Measurements from ENCODE around the gene NEU1. TPM values are rescaled to one million over a fixed set of nuclear protein-coding genes. Genes with fewer than 3 reads are reported as not detected.
A peak's percentile ranks its signal among the peaks of the same experiment; 100 is the strongest.

The NEU1 gene
- total RNA-seq, 2 experiments from 2014 or later = 5.5 to 13.4 TPM

DNA sequence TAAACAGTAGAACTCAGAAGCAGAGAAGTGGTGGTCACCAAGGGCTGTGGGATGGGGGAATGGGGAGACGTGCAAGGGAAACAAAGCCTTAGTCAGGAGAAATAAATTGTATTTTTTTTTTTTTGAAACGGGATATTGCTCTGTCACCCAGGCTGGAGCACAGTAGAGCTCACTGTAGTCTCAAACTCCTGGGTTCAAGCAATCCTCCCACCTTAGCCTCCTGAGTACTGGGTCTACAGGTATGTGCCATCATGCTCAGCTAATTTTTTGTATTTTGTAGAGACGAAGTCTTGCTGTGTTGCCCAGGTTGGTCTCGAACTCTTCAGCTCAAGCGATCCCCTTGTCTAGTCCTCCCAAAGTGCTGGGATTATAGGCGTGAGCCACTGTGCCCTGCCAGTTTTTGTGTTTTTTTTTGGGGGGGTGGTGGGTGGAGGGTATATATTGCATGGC is 31.7 kb downstream of the NEU1 start:
- peak overlapping the region; percentile 99 for H3K4me2 ChIP-seq (ENCODE audit: low read length)
- H3K9me2 ChIP-seq (ENCODE audit: insufficient read depth, low read length) = no peaks in the 10 kb centered on the region
- H3K4me3 ChIP-seq (ENCODE audit: low read depth, low read length, poor library complexity, severe bottlenecking) = peak overlapping the region; percentile 89
- peaks cover 60% of the 10 kb centered on the region for H3K79me2 ChIP-seq (ENCODE audit: insufficient read depth, low read depth, low read length)
- peaks cover 43% of the 10 kb centered on the region for H3K4me1 ChIP-seq (ENCODE audit: insufficient read depth, low read length, poor library complexity, severe bottlenecking)
- no peaks in the 10 kb centered on the region for H3K9me3 ChIP-seq (ENCODE audit: low read length)
- H3K27ac ChIP-seq (ENCODE audit: low read depth, low read length, poor library complexity, severe bottlenecking) = peak overlapping the region; percentile 95
- POLR2A ChIA-PET = interaction anchor here (0.6 to 3.8 kb wide), 9 partner anchors 11 to 236 kb away, joined by 3 to 43 read pairs (median 4); partner anchors contain the start of genes CLIC1, LSM2, MSH5 and NEU1
- peaks cover under 1% of the 10 kb centered on the region; the same call in 1 of the 2 replicates for H4K20me1 ChIP-seq (ENCODE audit: insufficient read depth, low read length)
- peak overlapping the region; percentile 24; the same call in 1 of the 2 replicates for H2AFZ ChIP-seq (ENCODE audit: low read length)
- CTCF ChIA-PET (ENCODE audit: unreplicated experiment) = interaction anchor here (0.8 to 1.0 kb wide), 2 partner anchors 61 to 92 kb away, joined by 3 read pairs; no protein-coding TSS in a partner anchor
- BruUV-seq (replicated peaks) = no TSS peak
- peaks cover 12% of the 10 kb centered on the region for H3K36me3 ChIP-seq (ENCODE audit: insufficient read depth, low read length)
- DNase-seq (ENCODE audit: low spot score) = peak; percentile 22
- intact Hi-C loops (cut with micrococcal nuclease; ENCODE audit: unreplicated experiment) = loop anchor here (1.0 to 10.0 kb wide), 7 partner anchors 58 to 336 kb away; partner anchors contain the start of genes ATP6V1G2, DDAH2, MICB and NELFE
- no peak for TF ChIP-seq EZH2phosphoT487 (IDR thresholded peaks at IDR 0.05; ENCODE audit: borderline replicate concordance, low read depth, low read length)
- TF ChIP-seq, protein P1, sequence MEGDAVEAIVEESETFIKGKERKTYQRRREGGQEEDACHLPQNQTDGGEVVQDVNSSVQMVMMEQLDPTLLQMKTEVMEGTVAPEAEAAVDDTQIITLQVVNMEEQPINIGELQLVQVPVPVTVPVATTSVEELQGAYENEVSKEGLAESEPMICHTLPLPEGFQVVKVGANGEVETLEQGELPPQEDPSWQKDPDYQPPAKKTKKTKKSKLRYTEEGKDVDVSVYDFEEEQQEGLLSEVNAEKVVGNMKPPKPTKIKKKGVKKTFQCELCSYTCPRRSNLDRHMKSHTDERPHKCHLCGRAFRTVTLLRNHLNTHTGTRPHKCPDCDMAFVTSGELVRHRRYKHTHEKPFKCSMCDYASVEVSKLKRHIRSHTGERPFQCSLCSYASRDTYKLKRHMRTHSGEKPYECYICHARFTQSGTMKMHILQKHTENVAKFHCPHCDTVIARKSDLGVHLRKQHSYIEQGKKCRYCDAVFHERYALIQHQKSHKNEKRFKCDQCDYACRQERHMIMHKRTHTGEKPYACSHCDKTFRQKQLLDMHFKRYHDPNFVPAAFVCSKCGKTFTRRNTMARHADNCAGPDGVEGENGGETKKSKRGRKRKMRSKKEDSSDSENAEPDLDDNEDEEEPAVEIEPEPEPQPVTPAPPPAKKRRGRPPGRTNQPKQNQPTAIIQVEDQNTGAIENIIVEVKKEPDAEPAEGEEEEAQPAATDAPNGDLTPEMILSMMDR (conservative IDR thresholded peaks at IDR 0.05; ENCODE audit: low read length) = no peak

DNA sequence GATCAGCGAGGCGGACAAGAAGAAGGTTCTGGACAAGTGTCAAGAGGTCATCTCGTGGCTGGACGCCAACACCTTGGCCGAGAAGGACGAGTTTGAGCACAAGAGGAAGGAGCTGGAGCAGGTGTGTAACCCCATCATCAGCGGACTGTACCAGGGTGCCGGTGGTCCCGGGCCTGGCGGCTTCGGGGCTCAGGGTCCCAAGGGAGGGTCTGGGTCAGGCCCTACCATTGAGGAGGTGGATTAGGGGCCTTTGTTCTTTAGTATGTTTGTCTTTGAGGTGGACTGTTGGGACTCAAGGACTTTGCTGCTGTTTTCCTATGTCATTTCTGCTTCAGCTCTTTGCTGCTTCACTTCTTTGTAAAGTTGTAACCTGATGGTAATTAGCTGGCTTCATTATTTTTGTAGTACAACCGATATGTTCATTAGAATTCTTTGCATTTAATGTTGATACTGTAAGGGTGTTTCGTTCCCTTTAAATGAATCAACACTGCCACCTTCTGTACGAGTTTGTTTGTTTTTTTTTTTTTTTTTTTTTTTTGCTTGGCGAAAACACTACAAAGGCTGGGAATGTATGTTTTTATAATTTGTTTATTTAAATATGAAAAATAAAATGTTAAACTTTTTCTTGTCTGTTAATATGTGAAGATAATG is 32.9 kb downstream of the NEU1 start:
- peak; percentile 74 for DNase-seq (ENCODE audit: low spot score)
- Histone ChIP-seq H3K79me2 (ENCODE audit: insufficient read depth, low read depth, low read length) (peaks cover 49% of the 10 kb centered on the region), H3K9me2 (ENCODE audit: insufficient read depth, low read length) (no peaks in the 10 kb centered on the region), H3K4me3 (ENCODE audit: low read depth, low read length, poor library complexity, severe bottlenecking) (peak overlapping the region; percentile 89), H3K4me1 (ENCODE audit: insufficient read depth, low read length, poor library complexity, severe bottlenecking) (peaks cover 52% of the 10 kb centered on the region), H3K4me2 (ENCODE audit: low read length) (peak overlapping the region; percentile 99), H4K20me1 (ENCODE audit: insufficient read depth, low read length) (no peaks in the 10 kb centered on the region), H3K27ac (ENCODE audit: low read depth, low read length, poor library complexity, severe bottlenecking) (peak overlapping the region; percentile 95), H3K36me3 (ENCODE audit: insufficient read depth, low read length) (peaks cover under 1% of the 10 kb centered on the region; the same call in 1 of the 2 replicates), H2AFZ (ENCODE audit: low read length) (no peak overlapping the region), H3K9me3 (ENCODE audit: low read length) (no peaks in the 10 kb centered on the region)
- intact Hi-C loops (cut with micrococcal nuclease; ENCODE audit: unreplicated experiment) = loop anchor here (1.0 to 10.0 kb wide), 7 partner anchors 57 to 335 kb away; partner anchors contain the start of genes ATP6V1G2, DDAH2, MICB and NELFE
- TF ChIP-seq, protein P1 (conservative IDR thresholded peaks at IDR 0.05; ENCODE audit: low read length) = peak; percentile 90
- no peak for TF ChIP-seq EZH2phosphoT487 (IDR thresholded peaks at IDR 0.05; ENCODE audit: borderline replicate concordance, low read depth, low read length)
- ChIA-PET POLR2A (interaction anchor here (0.7 to 3.8 kb wide), 12 partner anchors 9 to 176 kb away, joined by 3 to 43 read pairs (median 4); partner anchors contain the start of genes CLIC1, LSM2 and MSH5), CTCF (ENCODE audit: unreplicated experiment) (no interaction called here)
- BruUV-seq (replicated peaks) = no TSS peak

Measured in OCI-LY7 (cell line).